ENCODE measurements around the gene CHD9.
A peak's percentile ranks its signal among the peaks of the same experiment; 100 is the strongest.
"Not testable (repeated sequence)": the region's sequence is repeated elsewhere in the genome, so short reads cannot be mapped to it uniquely, and the experiment has no call there.

The CHD9 gene

DNA sequence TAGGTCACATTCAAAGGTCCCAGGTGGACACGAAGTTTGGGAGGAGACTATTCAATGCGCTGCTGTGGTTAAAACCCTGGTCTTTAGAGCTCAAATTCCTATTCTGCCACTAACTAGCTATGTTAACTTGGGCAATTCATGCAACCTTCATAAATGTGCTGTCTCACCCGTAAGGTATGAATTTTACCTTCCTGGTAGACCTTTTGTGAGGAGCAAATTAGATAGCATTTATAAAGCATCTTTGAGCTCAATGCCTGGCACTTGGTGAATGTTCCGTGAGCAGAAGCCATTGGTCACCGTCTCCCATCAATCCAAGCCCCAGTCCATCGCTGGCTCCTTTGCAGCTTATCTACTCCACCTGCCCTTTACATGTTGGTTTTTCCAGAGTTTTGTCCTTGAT lies 18.7 kb upstream of the CHD9 start:
- POLR2A ChIA-PET = no interaction called here
- TF ChIP-seq L3MBTL2 (conservative IDR thresholded peaks at IDR 0.05) (no peak), FOXA1 (IDR thresholded peaks at IDR 0.05) (no peak), ZNF384 (IDR thresholded peaks at IDR 0.05) (no peak), FOXK2 (IDR thresholded peaks at IDR 0.05) (no peak), ARNT (IDR thresholded peaks at IDR 0.05) (no peak)
- no peak for DNase-seq (ENCODE audit: extremely low spot score)
- CTCF ChIA-PET = no interaction called here

DNA sequence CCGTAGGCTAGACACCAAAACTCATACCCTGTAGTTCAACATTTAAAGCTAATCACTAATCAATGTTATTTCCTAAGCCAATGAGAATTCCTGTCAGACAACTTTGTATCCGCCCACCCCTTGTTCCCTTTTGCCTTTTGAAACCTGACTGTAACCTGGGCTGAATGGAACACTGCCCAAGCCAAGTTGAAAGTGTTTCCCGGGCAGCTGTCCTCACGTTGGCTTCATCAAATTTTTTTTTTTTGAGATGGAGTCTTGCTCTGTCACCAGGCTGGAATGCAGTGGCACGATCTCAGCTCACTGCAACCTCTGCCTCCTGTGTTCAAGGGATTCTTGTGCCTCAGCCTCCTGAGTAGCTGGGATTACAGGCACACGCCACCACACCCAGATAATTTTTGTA lies 18.1 kb upstream of the CHD9 start:
- CTCF ChIA-PET; DNase-seq (ENCODE audit: extremely low spot score); POLR2A ChIA-PET: not testable (repeated sequence)

DNA sequence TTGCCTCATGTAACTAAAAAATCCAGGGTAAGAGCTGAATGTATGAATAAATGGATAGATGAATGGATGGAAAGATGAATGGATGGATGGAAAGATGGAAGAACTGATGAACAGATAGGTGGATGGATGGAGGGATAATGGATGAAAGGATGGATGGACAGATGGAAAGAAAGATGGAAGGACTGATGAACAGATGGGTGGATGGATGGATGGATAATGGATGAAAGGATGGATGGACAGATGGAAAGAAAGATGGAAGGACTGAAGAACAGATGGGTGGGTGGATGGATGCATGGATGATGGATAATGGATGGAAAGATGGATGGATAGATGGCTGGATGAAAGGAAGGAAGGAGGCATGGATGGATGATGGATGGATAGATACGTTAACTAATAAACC lies 14.0 kb upstream of the CHD9 start:
- no peak for DNase-seq (ENCODE audit: extremely low spot score)
- TF ChIP-seq ARNT (IDR thresholded peaks at IDR 0.05) (no peak), SP1 (IDR thresholded peaks at IDR 0.05) (no peak), HDGF (IDR thresholded peaks at IDR 0.05; ENCODE audit: borderline replicate concordance) (no peak), FOXA1 (IDR thresholded peaks at IDR 0.05) (no peak), LEF1 (IDR thresholded peaks at IDR 0.05; ENCODE audit: borderline replicate concordance) (no peak), ZNF384 (IDR thresholded peaks at IDR 0.05) (no peak), BHLHE40 (IDR thresholded peaks at IDR 0.05; ENCODE audit: borderline replicate concordance) (no peak), SUZ12 (IDR thresholded peaks at IDR 0.05) (no peak), FOXK2 (IDR thresholded peaks at IDR 0.05) (no peak), FOXM1 (IDR thresholded peaks at IDR 0.05; ENCODE audit: borderline replicate concordance) (no peak)
- TF ChIP-seq, protein P1, sequence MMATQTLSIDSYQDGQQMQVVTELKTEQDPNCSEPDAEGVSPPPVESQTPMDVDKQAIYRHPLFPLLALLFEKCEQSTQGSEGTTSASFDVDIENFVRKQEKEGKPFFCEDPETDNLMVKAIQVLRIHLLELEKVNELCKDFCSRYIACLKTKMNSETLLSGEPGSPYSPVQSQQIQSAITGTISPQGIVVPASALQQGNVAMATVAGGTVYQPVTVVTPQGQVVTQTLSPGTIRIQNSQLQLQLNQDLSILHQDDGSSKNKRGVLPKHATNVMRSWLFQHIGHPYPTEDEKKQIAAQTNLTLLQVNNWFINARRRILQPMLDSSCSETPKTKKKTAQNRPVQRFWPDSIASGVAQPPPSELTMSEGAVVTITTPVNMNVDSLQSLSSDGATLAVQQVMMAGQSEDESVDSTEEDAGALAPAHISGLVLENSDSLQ (IDR thresholded peaks at IDR 0.05) = no peak
- ChIA-PET CTCF (interaction anchor here (0.6 kb wide), 1 partner anchor 1596 kb away, joined by 3 read pairs; no protein-coding TSS in a partner anchor), POLR2A (no interaction called here)

DNA sequence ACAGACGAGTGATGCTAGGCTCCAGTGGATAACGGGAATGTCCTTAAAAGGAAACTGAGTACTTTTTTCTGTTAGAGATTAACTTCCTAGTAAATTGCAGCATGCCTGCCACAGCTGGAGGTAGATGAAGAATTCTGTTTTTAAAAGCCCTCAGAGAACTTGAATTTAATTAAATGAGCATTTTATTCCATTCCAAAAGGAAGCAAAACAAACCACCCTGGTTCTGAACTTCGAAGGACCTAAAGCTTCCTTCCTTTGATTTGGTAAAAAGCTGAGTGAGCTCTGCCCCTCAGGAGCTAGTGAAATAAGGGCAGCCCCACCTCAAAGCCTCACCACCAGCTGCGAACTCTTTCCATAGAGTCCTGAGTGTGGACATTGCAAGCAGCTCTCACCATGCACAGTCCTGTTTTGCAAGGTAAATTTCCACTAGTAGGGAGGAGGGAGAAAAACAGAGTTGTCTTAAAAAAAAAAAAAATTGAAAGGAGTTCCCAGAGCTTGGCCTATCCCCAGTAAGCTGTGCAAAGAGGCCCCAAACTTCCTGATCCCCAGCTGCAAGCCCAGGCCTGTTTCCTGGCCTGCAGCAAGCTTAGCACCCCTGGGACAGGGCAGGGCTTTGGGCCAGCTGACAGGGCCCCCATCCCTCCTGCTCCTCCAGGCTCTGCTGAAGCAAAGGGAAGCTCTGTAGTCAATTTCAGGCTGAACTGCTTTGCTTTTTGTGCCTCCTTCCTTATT lies 13.3 kb upstream of the CHD9 start:
- TF ChIP-seq SP1 (IDR thresholded peaks at IDR 0.05) (no peak), ZNF384 (IDR thresholded peaks at IDR 0.05) (no peak), CTBP1 (IDR thresholded peaks at IDR 0.05; ENCODE audit: borderline replicate concordance) (no peak), LEF1 (IDR thresholded peaks at IDR 0.05; ENCODE audit: borderline replicate concordance) (no peak), L3MBTL2 (conservative IDR thresholded peaks at IDR 0.05) (no peak), FOXA1 (IDR thresholded peaks at IDR 0.05) (no peak), NFRKB (IDR thresholded peaks at IDR 0.05) (no peak), ELF4 (IDR thresholded peaks at IDR 0.05) (no peak), BHLHE40 (IDR thresholded peaks at IDR 0.05; ENCODE audit: borderline replicate concordance) (no peak), SUZ12 (IDR thresholded peaks at IDR 0.05) (no peak), FOXM1 (IDR thresholded peaks at IDR 0.05; ENCODE audit: borderline replicate concordance) (no peak), ARNT (IDR thresholded peaks at IDR 0.05) (no peak), HDGF (IDR thresholded peaks at IDR 0.05; ENCODE audit: borderline replicate concordance) (no peak), FOXK2 (IDR thresholded peaks at IDR 0.05) (no peak), TARDBP (IDR thresholded peaks at IDR 0.05) (no peak)
- TF ChIP-seq, protein P1 (IDR thresholded peaks at IDR 0.05) = no peak
- CTCF ChIA-PET = interaction anchor here (0.6 kb wide), 1 partner anchor 1597 kb away, joined by 3 read pairs; no protein-coding TSS in a partner anchor
- POLR2A ChIA-PET = no interaction called here
- no peak for DNase-seq (ENCODE audit: extremely low spot score)

DNA sequence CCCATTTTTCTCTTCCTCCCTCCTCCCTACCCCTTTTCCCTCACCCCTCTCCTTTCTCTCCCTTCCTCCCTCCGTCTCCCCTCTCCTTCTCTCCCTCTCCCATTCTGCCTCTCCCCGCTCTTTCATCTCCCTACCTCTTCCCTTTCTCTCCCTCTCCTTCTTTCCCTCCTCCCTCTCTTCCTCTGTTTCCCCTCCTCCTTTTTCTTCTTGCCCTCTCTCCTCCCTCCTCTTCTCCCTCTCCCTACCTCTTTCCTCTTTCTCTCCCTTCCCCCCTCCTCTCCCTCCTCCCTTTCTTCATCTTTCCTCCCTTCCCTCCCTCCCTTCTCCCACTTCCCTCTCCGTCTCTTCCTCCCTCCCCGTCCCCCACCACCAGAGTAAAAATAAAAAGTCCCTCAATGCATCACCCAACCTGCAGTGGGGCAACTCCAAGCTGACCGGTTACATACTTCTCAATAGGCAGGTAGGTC lies 12.5 kb upstream of the CHD9 start:
- no peak for DNase-seq (ENCODE audit: extremely low spot score)
- POLR2A ChIA-PET = no interaction called here
- TF ChIP-seq, protein P1 (IDR thresholded peaks at IDR 0.05) = no peak
- TF ChIP-seq LEF1 (IDR thresholded peaks at IDR 0.05; ENCODE audit: borderline replicate concordance) = no peak
- CTCF ChIA-PET = no interaction called here

DNA sequence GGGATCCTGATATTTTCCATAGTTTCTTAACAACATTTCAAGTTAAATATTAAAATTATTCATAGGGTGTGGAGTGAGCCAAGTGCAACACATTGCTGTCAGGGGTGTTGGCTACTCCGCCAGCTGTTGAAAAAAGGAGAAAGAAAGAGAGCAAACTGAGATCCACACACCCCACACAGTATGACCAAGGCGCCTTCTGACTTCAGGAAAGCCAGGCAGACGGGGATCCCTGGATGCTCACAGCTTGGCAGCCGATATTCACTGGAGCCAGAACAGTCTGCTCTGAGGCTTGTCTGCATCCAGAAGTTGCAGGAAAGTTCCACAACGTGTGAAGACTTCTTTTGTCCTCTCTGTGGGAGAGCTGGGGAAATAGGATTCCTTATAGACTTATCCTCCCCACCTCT lies 11.4 kb upstream of the CHD9 start:
- ChIA-PET CTCF (interaction anchor here (0.7 kb wide), 1 partner anchor 946 kb away, joined by 3 read pairs; no protein-coding TSS in a partner anchor), POLR2A (no interaction called here)
- no peak for DNase-seq (ENCODE audit: extremely low spot score)
- TF ChIP-seq L3MBTL2 (conservative IDR thresholded peaks at IDR 0.05) = no peak
- TF ChIP-seq CTBP1 (IDR thresholded peaks at IDR 0.05; ENCODE audit: borderline replicate concordance) = no peak

DNA sequence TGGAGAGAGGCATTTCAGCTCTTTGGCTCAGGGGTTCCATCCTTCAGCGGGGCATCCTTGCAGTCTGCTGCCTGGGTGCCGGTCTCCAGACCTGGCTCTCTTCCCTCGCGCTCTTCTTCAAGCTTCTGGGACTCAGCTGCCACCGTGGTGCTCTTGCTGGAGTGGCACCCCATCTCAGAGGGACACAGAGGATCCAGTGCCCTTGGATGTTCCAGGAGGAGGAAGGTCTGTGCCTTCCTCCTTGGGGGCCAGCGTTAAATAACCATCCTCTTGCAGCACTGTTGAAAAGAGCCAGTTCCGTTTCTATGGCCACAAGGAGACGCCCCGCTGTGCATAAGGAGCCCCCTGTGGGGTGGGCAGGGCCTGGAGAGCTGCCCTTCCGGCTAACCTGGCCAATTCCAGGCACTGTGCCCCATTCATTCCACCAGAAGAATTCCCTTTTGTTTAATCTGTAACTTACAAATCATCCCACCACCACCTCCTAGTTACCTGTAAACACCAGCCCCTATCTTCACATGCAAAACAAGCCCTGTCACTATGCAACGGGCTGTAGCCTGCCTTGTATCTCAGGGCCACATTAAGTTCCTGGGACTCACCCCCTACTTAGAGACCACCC lies 10.7 kb upstream of the CHD9 start:
- POLR2A ChIA-PET = no interaction called here
- DNase-seq (ENCODE audit: extremely low spot score) = peak; percentile 30
- TF ChIP-seq ARNT (IDR thresholded peaks at IDR 0.05) (no peak), LEF1 (IDR thresholded peaks at IDR 0.05; ENCODE audit: borderline replicate concordance) (no peak), L3MBTL2 (conservative IDR thresholded peaks at IDR 0.05) (no peak), NFRKB (IDR thresholded peaks at IDR 0.05) (no peak), FOXA1 (IDR thresholded peaks at IDR 0.05) (no peak)
- TF ChIP-seq, protein P1 (IDR thresholded peaks at IDR 0.05) = no peak
- CTCF ChIA-PET = no interaction called here
